Endothelial cell of umbilical vein (primary cell): ENCODE results near the gene TRIM52. TPM values are rescaled to one million over a fixed set of nuclear protein-coding genes. Genes with fewer than 3 reads are reported as not detected.

Experiments used
- BruUV-seq: library from RNA; stranded (reverse); fragments of 400-500 nt; replicated peaks from 2 replicates; lab custom pipeline; 2021; lab: Mats Ljungman, UMichigan
- CTCF ChIA-PET: fragments of 300-600, 350-600 bp; sonication (Branson Sonifier 250); formaldehyde crosslinking; loops from one replicate; lab custom pipeline; 2021; ENCODE audit warnings: antibody characterized with exemption, inconsistent platforms; lab: Charles Lee
- POLR2A ChIA-PET: fragments of 300-600, 350-600 bp; sonication (Branson Sonifier 250); formaldehyde crosslinking; loops from one replicate; lab custom pipeline; 2021; ENCODE audit warnings: antibody characterized with exemption, inconsistent platforms; lab: Charles Lee
- DNase-seq: peaks from one replicate; pipeline ENCODE4 v3.0.0-alpha.2; 2011; ENCODE audit warnings: low read depth, low spot score
- FAIRE-seq: peaks from 2 replicates; lab custom pipeline; 2011; peaks lifted over from hg19 to GRCh38; lab: Jason Lieb, UNC
- H2AFZ ChIP-seq: 2 replicates; pipeline ENCODE4 v1.6.0; 2012; ENCODE audit warnings: low read depth, low read length, control low read depth, inconsistent platforms
- H3K27ac ChIP-seq: 2 replicates; pipeline ENCODE4 v1.5.1; 2011; ENCODE audit warnings: low read depth, mild to moderate bottlenecking, control low read depth, low read length, moderate library complexity; ENCODE audit not compliant: insufficient read depth
- H3K27me3 ChIP-seq, 2 experiments: 2 replicates each; pipeline versions ENCODE4 v1.6.0 to v1.6.1; 2011; ENCODE audit warnings: low read length in 2 of 2, mixed read lengths in 1 of 2; ENCODE audit not compliant: control insufficient read depth in 2 of 2, insufficient read depth in 2 of 2
- H3K36me3 ChIP-seq, 2 experiments: 2 replicates in 1 of 2; 3 replicates in 1 of 2; pipeline ENCODE4 v1.5.1; 2011; ENCODE audit warnings: low read length in 2 of 2, mild to moderate bottlenecking in 1 of 2, moderate library complexity in 1 of 2; ENCODE audit not compliant: control insufficient read depth in 2 of 2, insufficient read depth in 2 of 2; ENCODE audit errors: extremely low read depth in 1 of 2
- H3K4me1 ChIP-seq: 3 replicates; pipeline ENCODE4 v1.5.1; 2011; ENCODE audit warnings: mild to moderate bottlenecking, low read length; ENCODE audit not compliant: control insufficient read depth, insufficient read depth; ENCODE audit errors: extremely low read depth
- H3K4me2 ChIP-seq: 2 replicates; pipeline ENCODE4 v1.6.1; 2011; ENCODE audit warnings: low read length, control low read depth, mixed read lengths; ENCODE audit not compliant: insufficient read depth
- H3K4me3 ChIP-seq, 3 experiments: fragments of 200-600 bp in 1 of 3; sonication (generic), shearing (Covaris generic) in 1 of 3; replicated peaks in 1 of 3; 2 replicates each; pipeline ENCODE4 v1.5.1; 2011 to 2016; ENCODE audit warnings: control low read depth in 3 of 3, low read length in 3 of 3, mild to moderate bottlenecking in 2 of 3, inconsistent platforms in 1 of 3, low read depth in 1 of 3, moderate library complexity in 1 of 3; ENCODE audit not compliant: insufficient read depth in 1 of 3
- H3K79me2 ChIP-seq: 2 replicates; pipeline ENCODE4 v1.6.0; 2012; ENCODE audit warnings: low read length, inconsistent platforms; ENCODE audit not compliant: control insufficient read depth, insufficient read depth
- H3K9ac ChIP-seq: replicated peaks from 2 replicates; pipeline ENCODE3; 2011; ENCODE audit warnings: low read length, control low read depth; ENCODE audit not compliant: insufficient read depth; ENCODE audit errors: extremely low read depth
- H3K9me1 ChIP-seq: replicated peaks from 3 replicates; pipeline ENCODE4 v1.6.0; 2011; ENCODE audit warnings: mild to moderate bottlenecking, low read length; ENCODE audit not compliant: control insufficient read depth, insufficient read depth; ENCODE audit errors: extremely low read depth
- H3K9me3 ChIP-seq: replicated peaks from 2 replicates; pipeline ENCODE4 v1.5.1; 2012; ENCODE audit warnings: low read length, inconsistent platforms; ENCODE audit not compliant: control insufficient read depth, insufficient read depth
- H4K20me1 ChIP-seq: replicated peaks from 2 replicates; pipeline ENCODE3; 2011; ENCODE audit warnings: mild to moderate bottlenecking, low read length; ENCODE audit not compliant: control insufficient read depth, insufficient read depth; ENCODE audit errors: extremely low read depth
- CTCF ChIP-seq, 2 donors: IDR thresholded peaks; 1 replicate in 1 of 2; 2 replicates in 1 of 2; pipeline ENCODE4 v1.5.1; 2011; ENCODE audit warnings: low read length in 2 of 2, mild to moderate bottlenecking in 2 of 2, moderate library complexity in 2 of 2, control low read depth in 1 of 2, inconsistent platforms in 1 of 2, low read depth in 1 of 2; ENCODE audit not compliant: insufficient read depth in 1 of 2; ENCODE audit errors: extremely low read depth in 1 of 2
- JUN ChIP-seq: IDR thresholded peaks from 2 replicates; pipeline ENCODE4 v1.6.1; 2011; ENCODE audit warnings: borderline replicate concordance, low read depth; ENCODE audit not compliant: insufficient read length, insufficient read depth
- POLR2A ChIP-seq: IDR thresholded peaks from 2 replicates; pipeline ENCODE4 v1.6.1; 2012; ENCODE audit warnings: low read depth, mild to moderate bottlenecking, control low read depth, low read length
- POLR2AphosphoS5 ChIP-seq: IDR thresholded peaks from 2 replicates; pipeline ENCODE4 v1.6.1; 2012; ENCODE audit warnings: low read depth, mild to moderate bottlenecking, control low read depth, low read length, moderate library complexity; ENCODE audit not compliant: insufficient read depth
- dilution Hi-C: fragments of 300-500 bp; cut with MboI; formaldehyde crosslinking; loops from one replicate; pipeline ENCODE4 v1.15.0; 2019; ENCODE audit warnings: low sequenced_read_pairs; ENCODE audit not compliant: extremely low pct_ligation_motif_present
- intact Hi-C: fragments of 100-400 bp; cut with micrococcal nuclease; formaldehyde crosslinking; loops from one replicate; pipeline ENCODE4 v1.10.0; 2022
- polyA plus RNA-seq, 4 experiments: library from polyadenylated mRNA; depleted of rRNA in 3 of 4; stranded (reverse) in 3 of 4; unstranded in 1 of 4; fragments of >200 nt; gene quantifications; 2 replicates each; pipeline versions ENCODE4 v1.2.1 to v1.2.3, GENCODE V29; 2011 to 2012; ENCODE audit warnings: missing spikeins in 1 of 4
- total RNA-seq: library from RNA; stranded (reverse); gene quantifications from 2 replicates; pipeline ENCODE4 v1.2.3, GENCODE V29; 2021

Gene TRIM52
- total and polyA plus RNA-seq, 2 donors (not counting 3 experiments of a cell fraction or from before 2014, with no cell fraction given), result 5.6 to 10.1 TPM

GRCh38 chr5:181236471-181236870 lies 24.5 kb downstream of the TRIM52 start:
- dilution Hi-C loops (no loop called here), intact Hi-C loops (no loop called here)
- Histone ChIP-seq H3K4me1 (peaks cover 9% of the 10 kb centered on the region), H3K4me2 (no peak overlapping the region), H2AFZ (no peak overlapping the region), H3K9ac (no peak overlapping the region), H3K27me3 (no peaks in the 10 kb centered on the region), H3K27ac (no peak overlapping the region), H4K20me1 (peaks cover 2% of the 10 kb centered on the region), H3K9me3 (no peaks in the 10 kb centered on the region), H3K36me3 (peaks cover 39 to 55% of the 10 kb centered on the region in 2 experiments), H3K4me3 (no peak overlapping the region), H3K9me1 (no peaks in the 10 kb centered on the region), H3K79me2 (peaks cover 36% of the 10 kb centered on the region)
- ChIA-PET CTCF (interaction anchor here (1.4 kb wide), 1 partner anchor 52 kb away, joined by 4 read pairs; no protein-coding TSS in a partner anchor), POLR2A (no interaction called here)
- FAIRE-seq, result peak; percentile 69
- TF ChIP-seq CTCF (IDR thresholded peaks at IDR 0.05; ENCODE audit: extremely low read depth in 1 of 2, insufficient read depth in 1 of 2, low read depth in 1 of 2, low read length in 2 of 2) (no peak), POLR2AphosphoS5 (no peak), JUN (no peak)
- DNase-seq, result no peak
- BruUV-seq, result no TSS peak

GRCh38 chr5:181235689-181236366 lies 25.1 kb downstream of the TRIM52 start:
- H3K4me3 ChIP-seq, result no peak overlapping the region
- H3K27ac ChIP-seq, result no peak overlapping the region
- no peak overlapping the region for H3K9ac ChIP-seq
- H3K9me1 ChIP-seq, result no peaks in the 10 kb centered on the region
- no peaks in the 10 kb centered on the region for H3K9me3 ChIP-seq
- no peak for TF ChIP-seq CTCF (IDR thresholded peaks at IDR 0.05; ENCODE audit: extremely low read depth in 1 of 2, insufficient read depth in 1 of 2, low read depth in 1 of 2, low read length in 2 of 2)
- TF ChIP-seq POLR2A, result peak; percentile 17
- POLR2A ChIA-PET, result interaction anchor here (1.4 kb wide), 1 partner anchor 10 kb away, joined by 4 read pairs; no protein-coding TSS in a partner anchor
- no TSS peak for BruUV-seq
- peaks cover 30% of the 10 kb centered on the region for H3K79me2 ChIP-seq
- DNase-seq (no peak), FAIRE-seq (no peak)
- no peak overlapping the region for H3K4me2 ChIP-seq
- CTCF ChIA-PET, result interaction anchor here (1.4 kb wide), 1 partner anchor 52 kb away, joined by 4 read pairs; no protein-coding TSS in a partner anchor
- H3K27me3 ChIP-seq, result no peaks in the 10 kb centered on the region
- peaks cover 39 to 50% of the 10 kb centered on the region in 2 experiments for H3K36me3 ChIP-seq
- intact Hi-C loops, result no loop called here
- H4K20me1 ChIP-seq, result peaks cover 2% of the 10 kb centered on the region
- dilution Hi-C loops, result no loop called here
- H3K4me1 ChIP-seq, result peaks cover 2% of the 10 kb centered on the region
- H2AFZ ChIP-seq, result no peak overlapping the region
